HL-60/S4 treated with phorbol 12-myristate 13-acetate at 8.2 ng/mL for 4 days and 3 days (cell line): ENCODE data around the gene ASTN2.

ENCODE experiments used
- in situ Hi-C: fragments of 300-500 bp; cut with MboI; formaldehyde crosslinking; loops from 2 replicates; pipeline ENCODE4 v1.15.0; 2022; ENCODE audit warnings: low sequenced_read_pairs

Gene ASTN2

DNA sequence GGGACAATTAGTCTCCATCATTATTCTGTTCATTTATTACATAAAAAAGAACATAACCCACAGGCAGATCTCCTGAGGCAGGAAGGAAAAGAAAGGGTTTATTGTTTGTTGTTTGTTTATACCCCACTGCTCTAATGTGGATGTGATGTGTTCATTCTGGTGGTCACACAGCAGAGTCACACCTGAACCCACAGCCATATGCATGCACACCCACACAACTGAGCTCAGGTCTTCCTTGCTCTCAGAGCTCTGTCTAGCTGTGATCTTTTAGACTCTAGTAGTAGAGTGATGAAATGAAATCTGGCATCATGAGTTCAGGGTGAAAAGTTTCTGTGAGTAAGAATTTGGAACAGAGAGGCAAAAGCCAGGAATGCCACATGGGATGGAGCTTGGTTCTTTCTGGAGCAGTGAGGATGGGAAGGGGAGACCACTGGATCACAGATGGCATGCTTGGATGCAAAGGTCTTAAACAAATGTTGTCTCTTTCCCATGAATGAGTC, 1034.3 kb downstream of the ASTN2 start:
- in situ Hi-C loops: no loop called here

DNA sequence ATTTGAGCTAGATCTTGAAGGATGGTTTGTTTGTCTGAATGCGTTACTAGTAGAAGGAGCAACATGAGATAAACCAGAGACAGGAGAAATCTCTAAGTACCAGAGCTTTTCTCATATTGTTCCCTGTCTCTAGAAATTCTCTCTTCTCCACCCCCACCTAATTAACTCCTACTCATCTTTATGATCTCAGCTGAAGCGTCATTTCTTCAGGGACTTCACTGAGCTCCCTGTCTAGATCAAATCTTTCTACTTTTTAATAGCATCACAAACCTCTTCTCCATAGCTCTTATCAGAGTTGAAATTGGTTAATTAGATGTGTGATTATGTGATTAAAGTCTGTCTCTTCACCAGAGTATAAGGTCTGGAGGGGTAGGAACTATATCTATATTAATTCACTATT, 1035.0 kb downstream of the ASTN2 start:
- in situ Hi-C loops: no loop called here

- in situ Hi-C loops: no loop called here
Observed at GRCh38 chr9:116378873-116379272, 1036.0 kb downstream of the ASTN2 start.

GRCh38 chr9:116377179-116377798, 1037.6 kb downstream of the ASTN2 start:
- in situ Hi-C loops: no loop called here
